ENCODE measurements around the gene DOK4.
"Not testable (repeated sequence)": the region's sequence is repeated elsewhere in the genome, so short reads cannot be mapped to it uniquely, and the experiment has no call there.

DOK4 gene

GRCh38 chr16:57502048-57502775 is 15.9 kb upstream of the DOK4 start:
- in situ Hi-C loops (cut with MboI; ENCODE audit: low sequenced_read_pairs): no loop called here

GRCh38 chr16:57501492-57501891 is 15.2 kb upstream of the DOK4 start:
- in situ Hi-C loops (cut with MboI; ENCODE audit: low sequenced_read_pairs): no loop called here

DNA sequence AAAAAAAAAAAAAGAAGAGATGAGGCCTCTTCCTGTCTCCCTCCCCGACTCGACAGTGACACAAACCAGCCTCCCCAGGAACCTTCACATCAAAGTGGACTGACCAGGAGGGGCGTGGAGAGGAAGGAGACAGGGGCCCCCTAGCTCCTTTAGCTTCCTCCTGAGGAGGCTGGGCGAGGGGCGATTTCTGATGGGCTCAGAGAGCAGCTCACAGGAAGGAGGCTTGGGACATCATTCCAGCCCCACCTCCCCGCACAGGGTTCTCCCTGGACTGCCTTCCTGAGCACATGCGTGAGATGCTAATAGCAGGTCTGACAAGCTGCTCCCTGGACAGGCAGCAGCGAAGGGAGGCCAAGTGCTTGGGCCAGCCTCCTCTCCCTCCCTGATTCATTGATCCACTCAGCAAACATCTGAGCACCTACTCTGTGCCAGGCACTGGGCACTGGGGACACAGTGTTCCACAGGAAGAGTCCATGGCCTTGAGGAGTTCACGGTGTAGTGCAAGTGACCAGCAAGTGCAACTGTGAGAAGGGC is 14.4 kb upstream of the DOK4 start:
- in situ Hi-C loops (cut with MboI; ENCODE audit: low sequenced_read_pairs): no loop called here

- in situ Hi-C loops (cut with MboI; ENCODE audit: low sequenced_read_pairs): not testable (repeated sequence)
Observed at GRCh38 chr16:57499941-57500340, 13.6 kb upstream of the DOK4 start.

GRCh38 chr16:57498031-57498430 is 11.7 kb upstream of the DOK4 start:
- in situ Hi-C loops (cut with MboI; ENCODE audit: low sequenced_read_pairs): no loop called here

GRCh38 chr16:57497121-57497520 is 10.8 kb upstream of the DOK4 start:
- in situ Hi-C loops (cut with MboI; ENCODE audit: low sequenced_read_pairs): no loop called here

DNA sequence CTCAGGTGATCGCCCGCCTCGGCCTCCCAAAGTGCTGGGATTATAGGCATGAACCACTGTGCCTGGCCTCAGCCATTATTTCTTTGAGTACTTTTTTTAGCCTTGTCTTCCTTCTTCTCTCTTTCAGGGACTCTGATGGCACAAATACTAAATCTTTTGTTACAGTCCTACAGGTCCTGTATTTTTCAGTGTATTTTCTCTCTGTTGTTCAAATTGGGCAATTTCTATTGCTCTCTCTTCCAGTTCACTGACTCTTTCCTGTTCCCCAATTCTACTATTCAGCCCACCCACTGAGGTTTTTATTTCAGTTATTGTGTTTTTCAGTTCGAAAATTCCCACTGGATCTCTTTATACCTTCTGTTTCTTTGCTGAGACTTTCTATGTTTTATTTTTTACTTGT is 7.5 kb upstream of the DOK4 start:
- in situ Hi-C loops (cut with MboI; ENCODE audit: low sequenced_read_pairs): no loop called here

- in situ Hi-C loops (cut with MboI; ENCODE audit: low sequenced_read_pairs): no loop called here
Observed at GRCh38 chr16:57489229-57489628, 2.9 kb upstream of the DOK4 start.

- in situ Hi-C loops (cut with MboI; ENCODE audit: low sequenced_read_pairs): no loop called here
Observed at GRCh38 chr16:57486858-57487834, 853 bp upstream of the DOK4 start.

- in situ Hi-C loops (cut with MboI; ENCODE audit: low sequenced_read_pairs): no loop called here
Observed at GRCh38 chr16:57485091-57485915, 990 bp downstream of the DOK4 start.

- in situ Hi-C loops (cut with MboI; ENCODE audit: low sequenced_read_pairs): no loop called here
Observed at GRCh38 chr16:57484515-57485005, 1.7 kb downstream of the DOK4 start.

GRCh38 chr16:57483725-57484514 is 2.4 kb downstream of the DOK4 start:
- in situ Hi-C loops (cut with MboI; ENCODE audit: low sequenced_read_pairs): no loop called here

DNA sequence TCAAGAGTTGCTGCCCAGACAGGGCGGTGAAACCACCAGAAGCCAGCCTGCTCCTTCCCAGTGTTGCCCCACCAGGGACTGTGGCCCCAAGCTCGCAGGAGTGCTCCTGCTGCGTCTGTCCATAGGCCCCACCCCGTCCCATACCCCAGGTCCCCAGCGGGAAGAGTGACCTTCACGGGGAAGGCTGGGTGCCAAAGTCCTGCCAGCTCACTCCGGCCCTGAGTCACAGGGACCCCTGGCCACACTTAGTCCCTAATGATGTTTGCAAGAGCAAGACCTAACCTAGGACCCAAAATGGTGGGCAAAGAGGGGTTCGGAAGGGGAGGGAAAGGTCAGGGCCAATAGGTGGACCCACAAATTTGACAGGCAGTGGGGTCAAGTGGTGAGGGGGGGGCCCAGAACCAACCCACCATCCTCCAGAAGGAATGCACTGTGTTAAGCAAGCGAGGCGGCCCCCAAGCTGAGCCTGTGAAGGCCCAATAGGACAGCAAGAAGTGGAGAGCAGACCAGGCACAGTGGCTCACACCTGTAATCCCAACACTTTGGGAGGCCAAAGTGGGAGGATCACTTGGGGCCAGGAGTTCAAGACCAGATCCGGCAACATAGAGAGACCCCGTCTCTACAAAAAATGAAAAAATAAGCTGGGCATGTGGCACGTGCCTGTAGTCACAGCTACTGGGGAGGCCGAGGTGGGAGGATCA is 3.3 kb downstream of the DOK4 start:
- in situ Hi-C loops (cut with MboI; ENCODE audit: low sequenced_read_pairs): no loop called here

GRCh38 chr16:57481421-57481820 is 4.9 kb downstream of the DOK4 start:
- in situ Hi-C loops (cut with MboI; ENCODE audit: low sequenced_read_pairs): no loop called here

DNA sequence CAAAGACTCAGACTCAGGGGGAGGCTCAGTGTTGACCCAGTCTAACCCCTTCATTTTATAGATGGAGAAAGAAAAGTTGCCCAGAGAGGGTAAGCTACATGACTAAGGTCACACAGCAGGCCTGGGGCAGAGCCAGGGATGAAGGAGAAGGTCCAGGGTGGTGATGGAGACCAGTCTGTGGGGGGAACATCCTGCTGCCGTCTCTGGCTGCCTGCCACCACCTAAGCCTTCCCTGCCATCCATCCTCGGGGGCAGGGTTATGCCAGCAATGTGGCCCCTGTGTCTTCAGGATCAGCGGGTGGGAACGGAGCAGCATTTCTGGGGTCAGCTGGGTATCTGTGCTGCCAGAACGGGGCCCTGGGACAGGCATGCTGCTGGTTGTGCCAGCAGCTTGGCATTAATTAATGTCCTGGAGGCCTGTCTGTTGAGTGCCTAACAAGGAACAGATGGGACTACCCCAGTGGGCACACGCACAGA is 5.5 kb downstream of the DOK4 start:
- in situ Hi-C loops (cut with MboI; ENCODE audit: low sequenced_read_pairs): no loop called here

DNA sequence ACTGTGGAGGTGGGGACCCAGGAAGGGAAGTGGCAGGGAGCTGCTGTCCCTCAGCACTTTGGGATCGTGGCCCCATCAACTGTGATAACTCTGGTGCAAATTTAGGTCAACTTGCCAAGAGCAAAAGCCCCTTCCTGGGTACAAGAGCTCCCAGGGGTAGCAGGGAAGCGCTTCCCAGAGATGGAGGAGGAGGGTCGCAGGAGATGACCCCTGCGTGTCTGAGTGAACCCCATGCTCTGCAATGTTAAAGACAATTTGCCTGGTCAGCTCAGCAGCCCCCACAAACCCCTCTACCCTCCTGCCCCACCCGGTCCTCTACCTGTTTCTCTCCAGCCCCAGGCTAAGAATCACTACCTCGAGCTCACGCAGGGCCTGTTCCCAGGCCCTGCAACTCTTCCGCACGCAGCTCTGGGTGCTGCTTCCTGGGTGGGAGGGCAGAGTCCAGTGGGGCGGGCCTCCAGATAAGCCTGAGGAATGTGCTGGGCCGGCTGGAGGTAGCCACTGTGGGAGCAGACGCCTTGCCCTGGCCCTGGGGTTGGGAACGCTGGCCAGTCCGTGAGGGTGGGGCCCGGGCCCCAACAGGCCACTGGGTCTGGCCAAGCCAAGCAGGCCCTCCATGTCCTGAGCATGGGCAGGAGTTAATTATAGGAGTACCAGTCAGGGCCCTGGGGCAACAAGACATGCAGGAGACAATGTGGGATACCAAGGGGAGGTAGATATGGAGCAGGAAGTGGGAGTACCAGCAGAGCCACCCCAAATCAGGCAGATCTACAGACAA is 6.1 kb downstream of the DOK4 start:
- in situ Hi-C loops (cut with MboI; ENCODE audit: low sequenced_read_pairs): no loop called here

DNA sequence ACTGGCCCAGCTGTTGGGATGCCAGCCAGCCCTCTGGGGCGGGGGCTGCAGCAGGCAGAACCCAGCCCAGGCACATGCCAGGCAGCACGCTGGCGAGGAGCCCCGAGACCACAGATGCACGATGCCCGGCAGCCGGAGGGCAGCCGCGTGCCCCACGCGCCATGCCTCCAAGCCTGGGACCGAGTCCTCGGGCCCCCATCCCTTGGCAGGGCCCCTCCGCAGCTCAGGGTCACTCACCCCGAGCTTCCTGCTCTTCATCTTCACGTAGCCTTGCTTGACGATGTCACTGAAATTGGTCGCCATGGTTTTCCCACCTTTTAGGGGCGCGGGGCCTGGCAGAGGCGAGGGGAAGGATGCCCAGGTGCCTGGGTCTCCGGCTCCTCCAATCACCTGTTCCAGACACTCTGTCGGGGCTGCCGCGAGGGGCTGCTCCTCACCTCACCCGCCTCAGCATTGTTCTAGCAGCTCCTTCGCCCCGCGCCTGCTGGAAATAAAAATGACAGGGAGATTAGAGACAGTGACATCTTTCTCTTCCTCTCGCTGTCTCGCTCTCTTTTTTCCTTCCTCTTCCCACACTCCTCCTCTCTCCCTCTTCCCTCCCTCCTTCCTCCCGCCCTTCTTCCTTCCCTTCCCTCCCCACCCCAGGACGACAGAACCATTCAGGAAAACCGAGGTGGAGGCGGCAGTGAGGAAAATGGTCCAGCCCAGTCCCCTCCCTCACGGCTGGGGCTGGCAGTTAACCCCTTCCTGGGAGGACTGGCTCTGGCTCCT is 6.9 kb downstream of the DOK4 start:
- in situ Hi-C loops (cut with MboI; ENCODE audit: low sequenced_read_pairs): no loop called here
